Mesenchymal stem cell (in vitro differentiated cells and primary cell): ENCODE measurements around the gene MEF2C.
A peak's percentile ranks its signal among the peaks of the same experiment; 100 is the strongest.

Experiments used
- DNase-seq: peaks from one replicate; pipeline ENCODE4 v3.0.0-alpha.2; 2013
- H2AFZ ChIP-seq: one replicate; pipeline ENCODE4 v1.6.1; 2013; ENCODE audit warnings: low read depth, mild to moderate bottlenecking, control low read depth, inconsistent platforms, low read length, moderate library complexity
- H2AK5ac ChIP-seq: 2 replicates; pipeline ENCODE4 v1.6.1; 2013; ENCODE audit warnings: low read length, moderate library complexity, mild to moderate bottlenecking, inconsistent platforms; ENCODE audit not compliant: severe bottlenecking
- H2BK120ac ChIP-seq: one replicate; pipeline ENCODE4 v1.6.1; 2013; ENCODE audit warnings: low read depth, mild to moderate bottlenecking, inconsistent platforms, low read length, moderate library complexity
- H2BK12ac ChIP-seq, 2 experiments: one replicate each; pipeline ENCODE4 v1.6.1; 2013; ENCODE audit warnings: inconsistent platforms in 2 of 2, low read length in 2 of 2, mild to moderate bottlenecking in 2 of 2, moderate library complexity in 2 of 2, control low read depth in 1 of 2
- H2BK15ac ChIP-seq: one replicate; pipeline ENCODE4 v1.6.1; 2013; ENCODE audit warnings: mild to moderate bottlenecking, low read depth, inconsistent platforms; ENCODE audit not compliant: poor library complexity, severe bottlenecking
- H2BK5ac ChIP-seq: 2 replicates; pipeline ENCODE4 v1.6.1; 2013; ENCODE audit warnings: low read depth, mild to moderate bottlenecking, low read length, control low read depth, inconsistent platforms; ENCODE audit not compliant: poor library complexity, severe bottlenecking
- H3K14ac ChIP-seq, 2 experiments: one replicate each; pipeline ENCODE4 v1.6.1; 2013; ENCODE audit warnings: inconsistent platforms in 2 of 2, low read length in 2 of 2, control low read depth in 1 of 2, mild to moderate bottlenecking in 1 of 2, moderate library complexity in 1 of 2
- H3K18ac ChIP-seq, 2 experiments: one replicate each; pipeline ENCODE4 v1.6.1; 2013; ENCODE audit warnings: inconsistent platforms in 2 of 2, low read length in 2 of 2, control low read depth in 1 of 2, low read depth in 1 of 2, mild to moderate bottlenecking in 1 of 2
- H3K23ac ChIP-seq, 2 experiments: one replicate each; pipeline ENCODE4 v1.6.1; 2013; ENCODE audit warnings: inconsistent platforms in 2 of 2, low read length in 2 of 2, mild to moderate bottlenecking in 2 of 2, moderate library complexity in 2 of 2, control low read depth in 1 of 2
- H3K27ac ChIP-seq: 2 replicates; pipeline ENCODE4 v1.5.1; 2013; ENCODE audit warnings: mild to moderate bottlenecking, moderate library complexity, low read length, control low read depth, inconsistent platforms; ENCODE audit not compliant: poor library complexity, severe bottlenecking
- H3K27me3 ChIP-seq, 2 experiments: 2 replicates each; pipeline versions ENCODE4 v1.6.1 to v1.7.0; 2013; ENCODE audit warnings: low read length in 2 of 2, mild to moderate bottlenecking in 2 of 2, moderate library complexity in 2 of 2, control low read depth in 1 of 2, inconsistent platforms in 1 of 2; ENCODE audit not compliant: control insufficient read depth in 1 of 2, insufficient read depth in 1 of 2
- H3K36me3 ChIP-seq, 2 experiments: 2 replicates each; pipeline versions ENCODE4 v1.6.1 to v1.7.0; 2013; ENCODE audit warnings: low read length in 2 of 2, control low read depth in 1 of 2, inconsistent platforms in 1 of 2, low read depth in 1 of 2, mild to moderate bottlenecking in 1 of 2; ENCODE audit not compliant: insufficient read depth in 2 of 2, control insufficient read depth in 1 of 2
- H3K4ac ChIP-seq, 2 experiments: one replicate each; pipeline ENCODE4 v1.6.1; 2013; ENCODE audit warnings: inconsistent platforms in 2 of 2, low read length in 2 of 2, mild to moderate bottlenecking in 2 of 2, moderate library complexity in 2 of 2, control low read depth in 1 of 2, low read depth in 1 of 2
- H3K4me1 ChIP-seq: 2 replicates; pipeline ENCODE4 v1.6.1; 2013; ENCODE audit warnings: low read depth, low read length, control low read depth; ENCODE audit not compliant: control insufficient read depth, insufficient read depth
- H3K4me2 ChIP-seq: 2 replicates; pipeline ENCODE4 v1.6.1; 2013; ENCODE audit warnings: low read length, mild to moderate bottlenecking, inconsistent platforms; ENCODE audit not compliant: poor library complexity, severe bottlenecking
- H3K4me3 ChIP-seq, 2 experiments: 2 replicates each; pipeline versions ENCODE4 v1.5.1 to v1.7.0; 2013; ENCODE audit warnings: low read length in 2 of 2, mild to moderate bottlenecking in 2 of 2, control low read depth in 1 of 2, low read depth in 1 of 2; ENCODE audit not compliant: insufficient read depth in 1 of 2
- H3K79me1 ChIP-seq: replicated peaks from 2 replicates; pipeline ENCODE4 v1.6.1; 2013; ENCODE audit warnings: mild to moderate bottlenecking, control low read depth, low read length, inconsistent platforms; ENCODE audit not compliant: poor library complexity, severe bottlenecking
- H3K9ac ChIP-seq: 2 replicates; pipeline ENCODE4 v1.7.0; 2013; ENCODE audit warnings: mild to moderate bottlenecking, low read length, moderate library complexity
- H3K9me3 ChIP-seq: 2 replicates; pipeline ENCODE4 v1.7.0; 2013; ENCODE audit warnings: mild to moderate bottlenecking, low read length; ENCODE audit not compliant: control insufficient read depth
- H4K8ac ChIP-seq: one replicate; pipeline ENCODE4 v1.6.1; 2013; ENCODE audit warnings: inconsistent platforms, mild to moderate bottlenecking, low read length, moderate library complexity
- H4K91ac ChIP-seq: one replicate; pipeline ENCODE4 v1.6.1; 2013; ENCODE audit warnings: mild to moderate bottlenecking, low read length, inconsistent platforms
- WGBS: methylation state at CpG from one replicate; pipeline ENCODE4 v1.1.7; 2013; ENCODE audit warnings: mixed read lengths; 5-methylcytosine and 5-hydroxymethylcytosine counted together

The MEF2C gene

GRCh38 chr5:88926774-88927173 is 43.8 kb upstream of the MEF2C start:
- Histone ChIP-seq H2AK5ac (no peak overlapping the region), H3K9me3 (no peaks in the 10 kb centered on the region), H2AFZ (no peak overlapping the region), H3K36me3 (no peaks in the 10 kb centered on the region), H3K14ac (no peak overlapping the region), H2BK15ac (no peak overlapping the region), H3K4ac (no peak overlapping the region), H2BK120ac (no peak overlapping the region), H4K91ac (no peak overlapping the region), H3K79me1 (no peaks in the 10 kb centered on the region), H3K27me3 (no peaks in the 10 kb centered on the region), H2BK12ac (no peak overlapping the region), H3K4me3 (no peak overlapping the region), H3K27ac (no peak overlapping the region), H3K4me1 (no peaks in the 10 kb centered on the region), H2BK5ac (no peak overlapping the region), H4K8ac (no peak overlapping the region), H3K4me2 (no peak overlapping the region), H3K18ac (no peak overlapping the region), H3K9ac (no peak overlapping the region), H3K23ac (no peak overlapping the region)
- 95% methylated on average over 4 of the region's 7 CpGs for WGBS
- DNase-seq = no peak

DNA sequence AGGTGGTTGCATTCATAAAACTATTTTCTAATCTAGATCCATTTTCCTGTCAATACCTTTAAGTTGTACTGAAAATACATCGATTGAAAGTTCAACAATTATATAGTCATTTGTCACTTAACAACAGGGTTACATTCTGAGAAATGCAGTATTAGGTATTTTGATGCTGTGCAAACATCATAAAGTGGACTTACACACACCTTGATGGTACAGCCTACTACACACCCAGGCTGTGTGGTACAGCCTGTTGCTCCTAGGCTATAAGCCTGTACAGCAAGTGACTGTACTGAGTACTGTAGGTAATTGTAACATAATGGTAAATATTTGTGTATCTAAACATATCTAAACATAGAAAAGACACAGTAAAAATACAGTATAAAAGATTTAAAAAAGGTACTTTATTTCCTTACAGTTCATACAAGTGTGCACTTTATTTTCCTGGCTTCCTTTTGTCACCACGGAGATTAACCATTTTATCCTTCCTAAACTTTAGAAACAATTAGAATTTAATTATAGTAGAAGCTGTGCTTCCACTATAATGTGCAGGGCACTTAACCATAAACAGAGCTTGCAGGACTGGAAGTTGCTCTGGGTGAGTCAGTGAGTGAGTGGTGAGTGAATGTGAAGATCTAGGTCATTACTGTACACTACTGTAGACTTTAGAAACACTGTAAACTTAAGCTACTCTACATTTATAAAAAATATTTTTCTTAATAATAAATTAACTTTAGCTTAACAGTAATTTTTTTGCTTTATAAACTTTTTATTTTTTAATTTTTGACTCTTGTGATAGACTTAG is 42.9 kb upstream of the MEF2C start:
- no peaks in the 10 kb centered on the region for H3K36me3 ChIP-seq
- no peak overlapping the region for H4K91ac ChIP-seq
- no peak overlapping the region for H2BK120ac ChIP-seq
- H3K4me1 ChIP-seq = no peaks in the 10 kb centered on the region
- H2BK5ac ChIP-seq = no peak overlapping the region
- no peaks in the 10 kb centered on the region for H3K9me3 ChIP-seq
- H3K23ac ChIP-seq = no peak overlapping the region
- DNase-seq = peak; percentile 44
- no peak overlapping the region for H3K9ac ChIP-seq
- no peaks in the 10 kb centered on the region for H3K79me1 ChIP-seq
- no peak overlapping the region for H4K8ac ChIP-seq
- H3K14ac ChIP-seq = no peak overlapping the region
- H3K4ac ChIP-seq = no peak overlapping the region
- no peak overlapping the region for H3K4me2 ChIP-seq
- H2BK12ac ChIP-seq = no peak overlapping the region
- H3K4me3 ChIP-seq = no peak overlapping the region
- no peak overlapping the region for H2AK5ac ChIP-seq
- no peak overlapping the region for H3K27ac ChIP-seq
- no peak overlapping the region for H2AFZ ChIP-seq
- no peak overlapping the region for H3K18ac ChIP-seq
- no peaks in the 10 kb centered on the region for H3K27me3 ChIP-seq
- no CpG with 5 or more reads among the region's 2 CpGs for whole genome bisulfite sequencing
- no peak overlapping the region for H2BK15ac ChIP-seq

- no peaks in the 10 kb centered on the region for H3K4me1 ChIP-seq
Measured at GRCh38 chr5:88924330-88924657, 41.3 kb upstream of the MEF2C start.

DNA sequence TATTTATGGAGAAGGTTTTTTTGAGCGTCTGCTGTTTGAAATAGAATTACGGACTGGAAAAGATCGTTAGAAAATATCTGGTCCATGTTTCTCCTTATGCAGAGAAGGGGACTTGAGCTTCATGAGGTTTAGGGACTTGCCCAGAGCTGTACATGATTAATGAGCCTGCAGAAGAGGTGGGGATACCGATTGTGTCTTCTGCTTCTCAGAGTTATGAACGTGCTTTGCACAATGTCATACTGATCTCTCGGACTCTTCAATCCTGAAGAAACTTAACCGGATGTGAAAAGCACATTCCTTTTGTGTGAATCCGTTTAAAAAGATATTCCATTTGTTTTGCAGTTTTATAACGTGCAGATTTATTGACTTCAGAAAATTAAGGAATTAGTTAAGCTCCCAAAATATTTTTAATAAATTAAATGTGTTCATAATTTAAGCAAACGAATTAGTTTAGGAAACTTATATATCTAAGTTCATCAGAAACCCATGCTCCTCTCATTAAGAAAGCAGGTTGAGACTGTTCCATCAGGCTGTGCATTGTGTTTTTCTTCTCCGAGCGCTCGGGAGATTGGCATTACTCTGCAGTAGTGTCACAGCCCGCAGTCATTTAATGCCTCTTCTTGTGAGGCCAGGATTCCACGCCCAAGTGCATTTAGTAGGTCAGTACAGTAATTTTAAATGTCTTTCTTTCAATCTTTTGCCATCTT is 40.8 kb upstream of the MEF2C start:
- Histone ChIP-seq H2BK120ac (no peak overlapping the region), H3K9ac (no peak overlapping the region), H3K4me1 (no peaks in the 10 kb centered on the region), H3K4me3 (no peak overlapping the region), H2BK12ac (no peak overlapping the region), H3K4me2 (no peak overlapping the region), H3K23ac (no peak overlapping the region), H3K18ac (peak overlapping the region in 1 of 2 experiments; percentile 24), H3K14ac (no peak overlapping the region), H3K27me3 (no peaks in the 10 kb centered on the region), H4K91ac (no peak overlapping the region), H3K27ac (no peak overlapping the region), H2AFZ (no peak overlapping the region), H3K9me3 (no peaks in the 10 kb centered on the region), H3K4ac (peak overlapping the region in 1 of 2 experiments; percentile 16), H4K8ac (no peak overlapping the region), H3K79me1 (no peaks in the 10 kb centered on the region), H2BK15ac (no peak overlapping the region), H3K36me3 (no peaks in the 10 kb centered on the region), H2AK5ac (no peak overlapping the region), H2BK5ac (no peak overlapping the region)
- no peak for DNase-seq
- 88% methylated on average over 13 of the region's 15 CpGs for WGBS

More at GRCh38 chr5:88924330-88924657, 41.3 kb upstream of the MEF2C start:
- Histone ChIP-seq H3K18ac (no peak overlapping the region), H3K14ac (no peak overlapping the region), H3K4me2 (no peak overlapping the region), H3K27me3 (no peaks in the 10 kb centered on the region), H3K4ac (no peak overlapping the region), H2BK12ac (no peak overlapping the region), H2AK5ac (no peak overlapping the region), H3K79me1 (no peaks in the 10 kb centered on the region), H3K27ac (no peak overlapping the region), H4K8ac (no peak overlapping the region), H2BK5ac (no peak overlapping the region), H2BK120ac (no peak overlapping the region), H3K9ac (no peak overlapping the region), H3K36me3 (no peaks in the 10 kb centered on the region), H4K91ac (no peak overlapping the region), H2BK15ac (no peak overlapping the region), H3K4me3 (no peak overlapping the region), H2AFZ (no peak overlapping the region), H3K9me3 (no peaks in the 10 kb centered on the region), H3K23ac (no peak overlapping the region)
- DNase-seq = no peak
- WGBS = 89% methylated on average over 3 of the region's 3 CpGs
